ENCODE results near the gene TNFSF8. TPM values are rescaled to one million over a fixed set of nuclear protein-coding genes. Genes with fewer than 3 reads are reported as not detected.

Gene TNFSF8
- total RNA-seq, 1 experiment from 2014 or later = 0.20 TPM

GRCh38 chr9:114906922-114907571 is 23.3 kb downstream of the TNFSF8 start:
- peaks cover 35% of the 10 kb centered on the region for H3K4me1 ChIP-seq
- peak overlapping the region; percentile 92 for H3K27ac Mint-ChIP-seq (ENCODE audit: unreplicated experiment)

GRCh38 chr9:114905170-114905940 is 25.0 kb downstream of the TNFSF8 start:
- no peaks in the 10 kb centered on the region for H3K9me3 ChIP-seq
- H3K36me3 Mint-ChIP-seq (ENCODE audit: insufficient read depth, unreplicated experiment) = peaks cover 13% of the 10 kb centered on the region
- CTCF ChIA-PET = interaction anchor here (0.9 kb wide), 1 partner anchor 17 kb away, joined by 3 read pairs; no protein-coding TSS in a partner anchor
- BruUV-seq (replicated peaks) = no TSS peak
- no peak overlapping the region for H3K4me3 ChIP-seq (ENCODE audit: low read depth, low read length)
- H3K27me3 Mint-ChIP-seq (ENCODE audit: insufficient read depth, unreplicated experiment) = no peaks in the 10 kb centered on the region
- H3K9me3 Mint-ChIP-seq (ENCODE audit: unreplicated experiment) = no peaks in the 10 kb centered on the region
- H3K27ac Mint-ChIP-seq (ENCODE audit: unreplicated experiment) = no peak overlapping the region
- H3K4me1 ChIP-seq = peaks cover 35% of the 10 kb centered on the region
- H3K27me3 ChIP-seq (replicated peaks; ENCODE audit: control insufficient read depth, insufficient read depth, low read length) = no peaks in the 10 kb centered on the region
- TF ChIP-seq, protein P1, sequence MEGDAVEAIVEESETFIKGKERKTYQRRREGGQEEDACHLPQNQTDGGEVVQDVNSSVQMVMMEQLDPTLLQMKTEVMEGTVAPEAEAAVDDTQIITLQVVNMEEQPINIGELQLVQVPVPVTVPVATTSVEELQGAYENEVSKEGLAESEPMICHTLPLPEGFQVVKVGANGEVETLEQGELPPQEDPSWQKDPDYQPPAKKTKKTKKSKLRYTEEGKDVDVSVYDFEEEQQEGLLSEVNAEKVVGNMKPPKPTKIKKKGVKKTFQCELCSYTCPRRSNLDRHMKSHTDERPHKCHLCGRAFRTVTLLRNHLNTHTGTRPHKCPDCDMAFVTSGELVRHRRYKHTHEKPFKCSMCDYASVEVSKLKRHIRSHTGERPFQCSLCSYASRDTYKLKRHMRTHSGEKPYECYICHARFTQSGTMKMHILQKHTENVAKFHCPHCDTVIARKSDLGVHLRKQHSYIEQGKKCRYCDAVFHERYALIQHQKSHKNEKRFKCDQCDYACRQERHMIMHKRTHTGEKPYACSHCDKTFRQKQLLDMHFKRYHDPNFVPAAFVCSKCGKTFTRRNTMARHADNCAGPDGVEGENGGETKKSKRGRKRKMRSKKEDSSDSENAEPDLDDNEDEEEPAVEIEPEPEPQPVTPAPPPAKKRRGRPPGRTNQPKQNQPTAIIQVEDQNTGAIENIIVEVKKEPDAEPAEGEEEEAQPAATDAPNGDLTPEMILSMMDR (IDR thresholded peaks at IDR 0.05; ENCODE audit: insufficient read depth in 1 of 2, low read depth in 1 of 2, low read length in 1 of 2, severe bottlenecking in 1 of 2, unreplicated experiment in 1 of 2) = no peak
- H3K4me1 Mint-ChIP-seq (ENCODE audit: low read depth, unreplicated experiment) = peaks cover 34% of the 10 kb centered on the region
- intact Hi-C loops (cut with micrococcal nuclease; ENCODE audit: unreplicated experiment) = loop anchor here (5.0 kb wide), 1 partner anchor 398 kb away; the partner anchor contains the start of gene WHRN
- H3K36me3 ChIP-seq (ENCODE audit: control insufficient read depth, insufficient read depth, low read length) = no peaks in the 10 kb centered on the region
- DNase-seq = no peak
- POLR2A ChIA-PET = no interaction called here
- H3K4me3 Mint-ChIP-seq (ENCODE audit: unreplicated experiment) = no peak overlapping the region

More at GRCh38 chr9:114906922-114907571, 23.3 kb downstream of the TNFSF8 start:
- H3K36me3 Mint-ChIP-seq (ENCODE audit: insufficient read depth, unreplicated experiment) = peaks cover 13% of the 10 kb centered on the region
- no peaks in the 10 kb centered on the region for H3K9me3 ChIP-seq
- TF ChIP-seq, protein P1 (IDR thresholded peaks at IDR 0.05; ENCODE audit: insufficient read depth in 1 of 2, low read depth in 1 of 2, low read length in 1 of 2, severe bottlenecking in 1 of 2, unreplicated experiment in 1 of 2) = peak; percentile 63 to 71
- no peak overlapping the region for H3K4me3 ChIP-seq (ENCODE audit: low read depth, low read length)
- no peaks in the 10 kb centered on the region for H3K9me3 Mint-ChIP-seq (ENCODE audit: unreplicated experiment)
- H3K27me3 Mint-ChIP-seq (ENCODE audit: insufficient read depth, unreplicated experiment) = no peaks in the 10 kb centered on the region
- intact Hi-C loops (cut with micrococcal nuclease; ENCODE audit: unreplicated experiment) = loop anchor here (1.0 to 5.0 kb wide), 3 partner anchors 168 to 400 kb away; partner anchors contain the start of gene WHRN
- DNase-seq = peak; percentile 66 to 79
- peaks cover 34% of the 10 kb centered on the region for H3K4me1 Mint-ChIP-seq (ENCODE audit: low read depth, unreplicated experiment)
- no peaks in the 10 kb centered on the region for H3K36me3 ChIP-seq (ENCODE audit: control insufficient read depth, insufficient read depth, low read length)
- ChIA-PET CTCF (interaction anchor here (0.7 to 1.6 kb wide), 12 partner anchors 17 to 501 kb away, joined by 3 to 15 read pairs (median 4); no protein-coding TSS in a partner anchor), POLR2A (no interaction called here)
- no peak overlapping the region for H3K4me3 Mint-ChIP-seq (ENCODE audit: unreplicated experiment)
- no TSS peak for BruUV-seq (replicated peaks)
- no peaks in the 10 kb centered on the region for H3K27me3 ChIP-seq (replicated peaks; ENCODE audit: control insufficient read depth, insufficient read depth, low read length)

GRCh38 chr9:114902786-114903524 is 27.4 kb downstream of the TNFSF8 start:
- Mint-ChIP-seq H3K36me3 (ENCODE audit: insufficient read depth, unreplicated experiment) (peaks cover 4% of the 10 kb centered on the region), H3K27ac (ENCODE audit: unreplicated experiment) (no peak overlapping the region), H3K4me3 (ENCODE audit: unreplicated experiment) (no peak overlapping the region), H3K4me1 (ENCODE audit: low read depth, unreplicated experiment) (peaks cover 14% of the 10 kb centered on the region), H3K9me3 (ENCODE audit: unreplicated experiment) (no peaks in the 10 kb centered on the region), H3K27me3 (ENCODE audit: insufficient read depth, unreplicated experiment) (no peaks in the 10 kb centered on the region)
- Histone ChIP-seq H3K27me3 (replicated peaks; ENCODE audit: control insufficient read depth, insufficient read depth, low read length) (no peaks in the 10 kb centered on the region), H3K9me3 (no peaks in the 10 kb centered on the region), H3K4me1 (peaks cover 24% of the 10 kb centered on the region), H3K4me3 (ENCODE audit: low read depth, low read length) (no peak overlapping the region), H3K36me3 (ENCODE audit: control insufficient read depth, insufficient read depth, low read length) (no peaks in the 10 kb centered on the region)
- intact Hi-C loops (cut with micrococcal nuclease; ENCODE audit: unreplicated experiment) = no loop called here
- no TSS peak for BruUV-seq (replicated peaks)
- POLR2A ChIA-PET = no interaction called here
- no peak for DNase-seq
- CTCF ChIA-PET = no interaction called here
- TF ChIP-seq, protein P1 (IDR thresholded peaks at IDR 0.05; ENCODE audit: insufficient read depth in 1 of 2, low read depth in 1 of 2, low read length in 1 of 2, severe bottlenecking in 1 of 2, unreplicated experiment in 1 of 2) = no peak

Data from Caco-2 (cell line).